Tibial nerve (tissue), 4 donors: ENCODE data around the gene HOXA4. TPM values are rescaled to one million over a fixed set of nuclear protein-coding genes. Genes with fewer than 3 reads are reported as not detected.

Experiments
- DNase-seq, 2 donors: peaks; one replicate each; pipeline ENCODE4 v3.0.0-alpha.2; 2019; ENCODE audit warnings: low spot score in 2 of 2
- H3K27ac ChIP-seq, 4 donors: fragments of 200-600 bp; sonication (generic) in 3 of 4; one replicate each; pipeline ENCODE4 v1.5.1; 2017 to 2019; ENCODE audit warnings: mild to moderate bottlenecking in 1 of 4
- H3K27me3 ChIP-seq, 2 donors: fragments of 200-600 bp; sonication (generic) in 1 of 2; one replicate each; pipeline versions ENCODE4 v1.5.1 to v1.6.0; 2017 to 2019
- H3K36me3 ChIP-seq, 3 donors: fragments of 200-600 bp; sonication (generic); one replicate each; pipeline ENCODE4 v1.5.1; 2018 to 2019
- H3K4me1 ChIP-seq, 4 donors: fragments of 200-600 bp; sonication (generic) in 3 of 4; one replicate each; pipeline ENCODE4 v1.5.1; 2017 to 2019
- H3K4me3 ChIP-seq, 4 donors: fragments of 200-600 bp; sonication (generic) in 3 of 4; one replicate each; pipeline ENCODE4 v1.5.1; 2017 to 2019; ENCODE audit warnings: mild to moderate bottlenecking in 1 of 4, moderate library complexity in 1 of 4
- H3K9me3 ChIP-seq, 4 donors: fragments of 200-600 bp; sonication (generic) in 3 of 4; one replicate each; pipeline ENCODE4 v1.5.1; 2017 to 2019
- CTCF ChIP-seq, 5 experiments: fragments of 200-600 bp in 3 of 5; fragments of 450-650 bp in 2 of 5; sonication (generic) in 3 of 5; IDR thresholded peaks; one replicate each; pipeline ENCODE4 v1.5.1; 2016 to 2019; ENCODE audit warnings: antibody characterized with exemption in 5 of 5, mild to moderate bottlenecking in 3 of 5, moderate library complexity in 2 of 5
- EP300 ChIP-seq, 2 donors: sonication (generic); formaldehyde crosslinking; IDR thresholded peaks; one replicate each; pipeline ENCODE4 v1.6.1; 2017; ENCODE audit warnings: antibody characterized with exemption in 2 of 2, mild to moderate bottlenecking in 1 of 2
- POLR2A ChIP-seq, 2 donors: fragments of 450-650 bp; IDR thresholded peaks; one replicate each; pipeline ENCODE4 v1.6.1; 2017; ENCODE audit warnings: antibody characterized with exemption in 2 of 2, mild to moderate bottlenecking in 2 of 2, moderate library complexity in 2 of 2
- WGBS, 2 donors: methylation state at CpG; one replicate each; pipeline ENCODE4 v1.1.5; 2018; 5-methylcytosine and 5-hydroxymethylcytosine counted together
- total RNA-seq, 4 donors: library from RNA; depleted of rRNA; stranded (reverse); fragments of >200 nt; gene quantifications; one replicate each; pipeline ENCODE4 v1.1.0, GENCODE V29; 2016

Gene HOXA4
- total RNA-seq, 4 donors from 2014 or later, result 4.4 to 6.3 (median 4.7) TPM

GRCh38 chr7:27148031-27148755 is 17.6 kb upstream of the HOXA4 start:
- TF ChIP-seq CTCF (IDR thresholded peaks at IDR 0.05) (no peak), EP300 (IDR thresholded peaks at IDR 0.05) (peak in 1 of 2 donors; percentile 19)
- no peak for DNase-seq
- Histone ChIP-seq H3K27ac (peak overlapping the region; percentile 67 to 88 (median 76)), H3K4me3 (peak overlapping the region; percentile 38 to 58 (median 42)), H3K36me3 (peaks cover 0 to 20% (median 0%) of the 10 kb centered on the region in 3 donors), H3K4me1 (peaks cover 0 to 69% (median 12%) of the 10 kb centered on the region in 4 donors), H3K27me3 (peaks cover 0 to 98% of the 10 kb centered on the region in 2 donors), H3K9me3 (no peaks in the 10 kb centered on the region)
- 16 to 26% methylated on average over 23 to 24 of the region's 28 CpGs for WGBS, 2 donors

- H3K4me1 ChIP-seq, result peaks cover 0 to 71% (median 10%) of the 10 kb centered on the region in 4 donors
- H3K36me3 ChIP-seq, result peaks cover 0 to 23% (median 0%) of the 10 kb centered on the region in 3 donors
- peak within 1 kb of the TSS; percentile 38 to 58 (median 42) for H3K4me3 ChIP-seq
- H3K27me3 ChIP-seq, result peaks cover 0 to 98% of the 10 kb centered on the region in 2 donors
- H3K9me3 ChIP-seq, result no peaks in the 10 kb centered on the region
- 21 to 22% methylated on average over 46 to 49 of the region's 63 CpGs for whole genome bisulfite sequencing, 2 donors
- no peak for TF ChIP-seq CTCF (IDR thresholded peaks at IDR 0.05)
- peak in 1 of 2 donors; percentile 7 for TF ChIP-seq EP300 (IDR thresholded peaks at IDR 0.05)
- TF ChIP-seq POLR2A (IDR thresholded peaks at IDR 0.05), result no peak
- DNase-seq, result peak in 1 of 2 donors; percentile 68
- peak within 1 kb of the TSS; percentile 67 to 88 (median 76) for H3K27ac ChIP-seq
These were observed 16.9 kb upstream of the HOXA4 start, which contains the start of gene HOXA6 for GRCh38 chr7:27147199-27148030. Gene HOXA6, minus strand, starts transcription at chr7:27147774. Its CDS starts 25 bp downstream, at chr7:27147749.

- TF ChIP-seq EP300 (IDR thresholded peaks at IDR 0.05) (no peak), CTCF (IDR thresholded peaks at IDR 0.05) (no peak), POLR2A (IDR thresholded peaks at IDR 0.05) (no peak)
- Histone ChIP-seq H3K27ac (peak overlapping the region; percentile 67 to 88 (median 76)), H3K4me3 (peak overlapping the region in 3 of 4 donors; percentile 19 to 58 (median 38)), H3K36me3 (peaks cover 0 to 27% (median 0%) of the 10 kb centered on the region in 3 donors), H3K4me1 (peaks cover 0 to 68% (median 10%) of the 10 kb centered on the region in 4 donors), H3K27me3 (peaks cover 0 to 98% of the 10 kb centered on the region in 2 donors), H3K9me3 (no peaks in the 10 kb centered on the region)
- DNase-seq, result no peak
- WGBS, 2 donors, result 77 to 81% methylated on average over 5 of the region's 5 CpGs
These were observed 16.1 kb upstream of the HOXA4 start for GRCh38 chr7:27146491-27147198.

- TF ChIP-seq POLR2A (IDR thresholded peaks at IDR 0.05) (no peak), EP300 (IDR thresholded peaks at IDR 0.05) (no peak), CTCF (IDR thresholded peaks at IDR 0.05) (no peak)
- Histone ChIP-seq H3K9me3 (no peaks in the 10 kb centered on the region), H3K36me3 (peaks cover 0 to 27% (median 0%) of the 10 kb centered on the region in 3 donors), H3K4me3 (no peak overlapping the region), H3K27me3 (peaks cover 0 to 97% of the 10 kb centered on the region in 2 donors), H3K27ac (peak overlapping the region in 3 of 4 donors; percentile 46 to 77 (median 55)), H3K4me1 (peaks cover 0 to 62% (median 7%) of the 10 kb centered on the region in 4 donors)
- WGBS, 2 donors, result 78 to 83% methylated on average over 11 of the region's 11 CpGs
- DNase-seq, result no peak
These were observed 15.4 kb upstream of the HOXA4 start for GRCh38 chr7:27145914-27146412.
